ENCODE data around the gene BCL2.

BCL2 gene

DNA sequence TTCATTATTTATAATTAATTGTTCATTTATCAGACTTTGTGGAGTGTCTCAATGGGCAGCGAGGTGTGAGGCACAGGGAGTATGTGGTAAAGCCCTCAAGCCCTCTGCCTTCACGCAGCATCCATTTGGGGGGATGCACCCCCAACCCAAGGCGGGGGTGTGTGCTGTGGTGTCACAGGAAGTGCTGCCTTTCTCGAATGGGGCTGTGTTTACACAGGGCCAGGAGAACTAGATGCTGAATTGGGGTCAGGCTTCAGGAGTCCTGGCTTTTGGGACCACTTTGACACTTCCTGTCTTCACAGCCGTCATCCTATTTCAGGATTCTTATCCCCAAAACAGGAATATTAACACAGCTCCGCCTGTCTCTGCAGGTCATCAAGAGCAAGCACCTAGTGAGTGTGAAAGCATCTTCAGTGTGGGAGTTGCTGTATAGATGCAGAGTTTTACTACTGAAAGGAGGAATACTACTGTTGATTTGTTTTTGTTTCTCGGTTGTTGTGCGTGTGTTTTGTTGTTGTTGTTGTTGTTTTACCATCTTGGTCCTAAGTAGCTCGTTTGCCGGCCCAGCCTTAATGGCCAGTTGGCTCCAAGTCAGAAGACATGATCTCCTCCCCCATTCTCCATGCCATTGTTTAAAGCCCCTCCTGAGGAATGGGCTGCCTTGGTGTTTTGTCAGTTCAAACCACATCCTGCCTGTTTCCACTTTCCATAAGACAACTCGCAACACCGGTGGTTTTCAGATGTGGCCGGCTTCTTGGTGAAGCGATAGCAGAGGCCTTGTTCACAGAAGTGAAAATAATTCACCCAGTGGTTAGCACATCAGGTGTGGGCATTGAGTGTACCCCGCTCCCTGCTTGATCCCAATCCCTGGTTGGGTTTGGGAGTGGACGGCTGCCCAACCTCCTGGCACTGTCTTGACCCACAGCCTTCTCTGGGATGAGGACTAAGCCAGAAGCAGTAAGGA, 221.3 kb downstream of the BCL2 start:
- no peak for TF ChIP-seq EP300 (IDR thresholded peaks at IDR 0.05; ENCODE audit: borderline replicate concordance)
- TF ChIP-seq TEAD4 (IDR thresholded peaks at IDR 0.05), result no peak
- TF ChIP-seq FOXM1 (IDR thresholded peaks at IDR 0.05; ENCODE audit: borderline replicate concordance, low read depth), result no peak
- TF ChIP-seq TCF12 (IDR thresholded peaks at IDR 0.05; ENCODE audit: low read depth), result no peak
- TF ChIP-seq TAF1 (IDR thresholded peaks at IDR 0.05; ENCODE audit: low read depth), result no peak
- TF ChIP-seq YY1 (IDR thresholded peaks at IDR 0.05; ENCODE audit: low read depth), result no peak
- TF ChIP-seq CEBPB (IDR thresholded peaks at IDR 0.05), result no peak
- no peak for TF ChIP-seq EGR1 (IDR thresholded peaks at IDR 0.05)
- TF ChIP-seq NFIC (IDR thresholded peaks at IDR 0.05), result no peak
- TF ChIP-seq RAD21 (IDR thresholded peaks at IDR 0.05; ENCODE audit: low read depth), result no peak
- TF ChIP-seq, protein P1, sequence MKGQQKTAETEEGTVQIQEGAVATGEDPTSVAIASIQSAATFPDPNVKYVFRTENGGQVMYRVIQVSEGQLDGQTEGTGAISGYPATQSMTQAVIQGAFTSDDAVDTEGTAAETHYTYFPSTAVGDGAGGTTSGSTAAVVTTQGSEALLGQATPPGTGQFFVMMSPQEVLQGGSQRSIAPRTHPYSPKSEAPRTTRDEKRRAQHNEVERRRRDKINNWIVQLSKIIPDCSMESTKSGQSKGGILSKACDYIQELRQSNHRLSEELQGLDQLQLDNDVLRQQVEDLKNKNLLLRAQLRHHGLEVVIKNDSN (IDR thresholded peaks at IDR 0.05), result no peak
- no peak for TF ChIP-seq CREB1 (IDR thresholded peaks at IDR 0.05; ENCODE audit: low read depth)
- TF ChIP-seq ZBTB7A (IDR thresholded peaks at IDR 0.05; ENCODE audit: low read depth), result no peak
- TF ChIP-seq, protein P2, sequence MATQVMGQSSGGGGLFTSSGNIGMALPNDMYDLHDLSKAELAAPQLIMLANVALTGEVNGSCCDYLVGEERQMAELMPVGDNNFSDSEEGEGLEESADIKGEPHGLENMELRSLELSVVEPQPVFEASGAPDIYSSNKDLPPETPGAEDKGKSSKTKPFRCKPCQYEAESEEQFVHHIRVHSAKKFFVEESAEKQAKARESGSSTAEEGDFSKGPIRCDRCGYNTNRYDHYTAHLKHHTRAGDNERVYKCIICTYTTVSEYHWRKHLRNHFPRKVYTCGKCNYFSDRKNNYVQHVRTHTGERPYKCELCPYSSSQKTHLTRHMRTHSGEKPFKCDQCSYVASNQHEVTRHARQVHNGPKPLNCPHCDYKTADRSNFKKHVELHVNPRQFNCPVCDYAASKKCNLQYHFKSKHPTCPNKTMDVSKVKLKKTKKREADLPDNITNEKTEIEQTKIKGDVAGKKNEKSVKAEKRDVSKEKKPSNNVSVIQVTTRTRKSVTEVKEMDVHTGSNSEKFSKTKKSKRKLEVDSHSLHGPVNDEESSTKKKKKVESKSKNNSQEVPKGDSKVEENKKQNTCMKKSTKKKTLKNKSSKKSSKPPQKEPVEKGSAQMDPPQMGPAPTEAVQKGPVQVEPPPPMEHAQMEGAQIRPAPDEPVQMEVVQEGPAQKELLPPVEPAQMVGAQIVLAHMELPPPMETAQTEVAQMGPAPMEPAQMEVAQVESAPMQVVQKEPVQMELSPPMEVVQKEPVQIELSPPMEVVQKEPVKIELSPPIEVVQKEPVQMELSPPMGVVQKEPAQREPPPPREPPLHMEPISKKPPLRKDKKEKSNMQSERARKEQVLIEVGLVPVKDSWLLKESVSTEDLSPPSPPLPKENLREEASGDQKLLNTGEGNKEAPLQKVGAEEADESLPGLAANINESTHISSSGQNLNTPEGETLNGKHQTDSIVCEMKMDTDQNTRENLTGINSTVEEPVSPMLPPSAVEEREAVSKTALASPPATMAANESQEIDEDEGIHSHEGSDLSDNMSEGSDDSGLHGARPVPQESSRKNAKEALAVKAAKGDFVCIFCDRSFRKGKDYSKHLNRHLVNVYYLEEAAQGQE (IDR thresholded peaks at IDR 0.05; ENCODE audit: low read depth), result no peak
- TF ChIP-seq, protein P3, sequence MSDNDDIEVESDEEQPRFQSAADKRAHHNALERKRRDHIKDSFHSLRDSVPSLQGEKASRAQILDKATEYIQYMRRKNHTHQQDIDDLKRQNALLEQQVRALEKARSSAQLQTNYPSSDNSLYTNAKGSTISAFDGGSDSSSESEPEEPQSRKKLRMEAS (IDR thresholded peaks at IDR 0.05), result no peak

DNA sequence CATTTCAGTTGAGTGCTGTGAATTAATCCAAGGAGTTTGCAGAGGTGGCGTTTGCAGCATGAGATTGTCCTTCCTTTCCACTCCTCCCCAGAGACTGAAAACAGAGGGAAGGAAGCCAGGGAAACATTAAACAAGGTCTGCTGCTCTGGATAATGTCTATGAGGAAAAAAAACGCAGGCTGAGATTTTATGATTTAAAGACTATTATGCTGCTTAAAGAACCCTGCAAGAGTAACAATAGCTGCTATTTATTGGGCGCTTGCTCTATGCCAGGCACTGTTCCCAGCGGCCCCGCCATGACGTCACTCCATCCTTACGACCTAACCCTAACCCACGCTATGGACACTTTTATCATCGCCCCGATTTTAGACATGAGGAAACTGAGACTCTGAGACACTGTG, 222.4 kb downstream of the BCL2 start:
- no peak for TF ChIP-seq TCF12 (IDR thresholded peaks at IDR 0.05; ENCODE audit: low read depth)
- TF ChIP-seq CREB1 (IDR thresholded peaks at IDR 0.05; ENCODE audit: low read depth), result no peak
- TF ChIP-seq YY1 (IDR thresholded peaks at IDR 0.05; ENCODE audit: low read depth), result no peak
- TF ChIP-seq, protein P1 (IDR thresholded peaks at IDR 0.05), result no peak
- TF ChIP-seq TAF1 (IDR thresholded peaks at IDR 0.05; ENCODE audit: low read depth), result no peak
- TF ChIP-seq, protein P2 (IDR thresholded peaks at IDR 0.05; ENCODE audit: low read depth), result no peak
- TF ChIP-seq CEBPB (IDR thresholded peaks at IDR 0.05), result no peak
- no peak for TF ChIP-seq ZBTB7A (IDR thresholded peaks at IDR 0.05; ENCODE audit: low read depth)
- TF ChIP-seq FOXM1 (IDR thresholded peaks at IDR 0.05; ENCODE audit: borderline replicate concordance, low read depth), result no peak
- TF ChIP-seq NFIC (IDR thresholded peaks at IDR 0.05), result no peak
- no peak for TF ChIP-seq EP300 (IDR thresholded peaks at IDR 0.05; ENCODE audit: borderline replicate concordance)
- no peak for TF ChIP-seq TEAD4 (IDR thresholded peaks at IDR 0.05)
- TF ChIP-seq EGR1 (IDR thresholded peaks at IDR 0.05), result no peak
- TF ChIP-seq, protein P3 (IDR thresholded peaks at IDR 0.05), result no peak

DNA sequence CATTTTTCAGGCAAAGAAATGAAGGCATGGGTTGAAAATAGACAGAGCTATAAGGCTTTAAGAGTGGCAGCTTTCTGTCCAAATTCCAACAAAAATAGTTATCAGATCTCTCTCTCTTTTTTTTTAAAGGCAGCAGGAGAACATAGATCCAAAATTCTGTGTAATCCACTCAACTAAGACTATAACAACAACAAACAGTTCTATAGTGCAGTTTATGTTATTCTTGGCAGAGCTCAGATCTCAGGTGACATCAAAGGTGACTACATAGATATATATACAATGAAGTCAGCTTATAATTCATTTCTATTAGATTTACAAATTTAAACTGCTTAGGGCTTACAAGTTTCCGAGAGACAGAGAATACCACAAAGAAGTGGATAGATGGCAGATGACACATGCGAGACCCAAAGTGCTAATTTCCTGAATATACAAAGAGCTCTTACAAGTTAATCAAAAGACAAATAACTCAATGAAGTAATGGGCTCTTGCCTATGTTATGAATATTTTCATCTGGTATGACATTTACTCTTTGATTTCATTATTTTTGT, 223.2 kb downstream of the BCL2 start:
- no peak for TF ChIP-seq EGR1 (IDR thresholded peaks at IDR 0.05)

DNA sequence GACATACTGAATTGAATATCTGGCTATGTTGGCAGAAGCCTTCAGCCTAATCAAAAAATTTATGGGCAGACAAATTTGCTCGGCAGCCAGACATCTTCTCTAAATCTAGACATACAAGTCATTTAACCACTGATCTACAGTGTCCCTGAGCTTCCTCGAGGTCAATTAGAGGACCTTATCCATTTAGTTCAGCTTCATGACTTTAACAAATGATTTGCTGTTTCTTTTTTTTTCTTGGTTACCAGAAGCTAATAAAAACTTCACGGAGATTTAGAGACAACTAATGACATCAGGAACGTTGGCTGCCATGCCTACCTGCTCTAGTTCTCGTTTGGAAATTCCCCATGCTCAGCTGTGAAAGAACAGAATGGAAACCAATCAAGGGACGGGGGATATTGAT, 223.8 kb downstream of the BCL2 start:
- TF ChIP-seq CEBPB (IDR thresholded peaks at IDR 0.05) (no peak), TCF12 (IDR thresholded peaks at IDR 0.05; ENCODE audit: low read depth) (no peak), TAF1 (IDR thresholded peaks at IDR 0.05; ENCODE audit: low read depth) (no peak), YY1 (IDR thresholded peaks at IDR 0.05; ENCODE audit: low read depth) (no peak), EP300 (IDR thresholded peaks at IDR 0.05; ENCODE audit: borderline replicate concordance) (no peak), NFIC (IDR thresholded peaks at IDR 0.05) (no peak), TEAD4 (IDR thresholded peaks at IDR 0.05) (no peak), RAD21 (IDR thresholded peaks at IDR 0.05; ENCODE audit: low read depth) (no peak), EGR1 (IDR thresholded peaks at IDR 0.05) (no peak), FOXM1 (IDR thresholded peaks at IDR 0.05; ENCODE audit: borderline replicate concordance, low read depth) (no peak), ZBTB7A (IDR thresholded peaks at IDR 0.05; ENCODE audit: low read depth) (no peak), CREB1 (IDR thresholded peaks at IDR 0.05; ENCODE audit: low read depth) (no peak)
- TF ChIP-seq, protein P3 (IDR thresholded peaks at IDR 0.05), result no peak
- TF ChIP-seq, protein P2 (IDR thresholded peaks at IDR 0.05; ENCODE audit: low read depth), result no peak
- TF ChIP-seq, protein P1 (IDR thresholded peaks at IDR 0.05), result no peak

Data from Ishikawa (cell line).